ENCODE data around the gene MOB3A. TPM values are rescaled to one million over a fixed set of nuclear protein-coding genes. Genes with fewer than 3 reads are reported as not detected.

Gene MOB3A
- total RNA-seq, 2 experiments from 2014 or later, result 147 to 153 TPM

DNA sequence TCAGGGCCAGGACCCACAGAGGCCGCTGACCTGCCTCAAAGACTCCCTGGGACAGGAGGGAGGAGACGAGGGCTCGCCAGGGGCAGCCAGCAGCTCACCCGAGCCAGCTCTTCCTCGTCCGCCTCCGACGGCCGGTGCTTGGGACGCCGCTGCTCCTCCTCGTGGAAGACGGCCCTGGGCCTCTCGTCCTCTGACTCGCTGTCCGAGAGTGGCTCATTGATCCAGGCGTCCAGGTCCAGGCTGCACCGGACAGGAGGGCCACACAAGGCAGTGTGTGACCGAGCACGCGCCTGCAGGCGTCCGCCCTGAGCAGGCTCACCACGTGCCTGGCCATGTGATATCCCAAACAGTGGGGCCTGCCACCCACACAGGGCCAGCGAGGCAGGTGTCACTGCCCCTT is 20.4 kb upstream of the MOB3A start:
- DNase-seq, result no peak
- Mint-ChIP-seq H3K27ac (no peak overlapping the region), H3K4me1 (peaks cover 3% of the 10 kb centered on the region), H3K27me3 (no peaks in the 10 kb centered on the region), H3K4me3 (no peak overlapping the region), H3K36me3 (peaks cover 13% of the 10 kb centered on the region), H3K9me3 (no peaks in the 10 kb centered on the region)

GRCh38 chr19:2115911-2116426 is 19.8 kb upstream of the MOB3A start:
- Mint-ChIP-seq H3K9me3 (no peaks in the 10 kb centered on the region), H3K27me3 (no peaks in the 10 kb centered on the region), H3K4me1 (peaks cover 3% of the 10 kb centered on the region), H3K27ac (no peak overlapping the region), H3K4me3 (no peak overlapping the region), H3K36me3 (peaks cover 13% of the 10 kb centered on the region)
- no peak for DNase-seq

DNA sequence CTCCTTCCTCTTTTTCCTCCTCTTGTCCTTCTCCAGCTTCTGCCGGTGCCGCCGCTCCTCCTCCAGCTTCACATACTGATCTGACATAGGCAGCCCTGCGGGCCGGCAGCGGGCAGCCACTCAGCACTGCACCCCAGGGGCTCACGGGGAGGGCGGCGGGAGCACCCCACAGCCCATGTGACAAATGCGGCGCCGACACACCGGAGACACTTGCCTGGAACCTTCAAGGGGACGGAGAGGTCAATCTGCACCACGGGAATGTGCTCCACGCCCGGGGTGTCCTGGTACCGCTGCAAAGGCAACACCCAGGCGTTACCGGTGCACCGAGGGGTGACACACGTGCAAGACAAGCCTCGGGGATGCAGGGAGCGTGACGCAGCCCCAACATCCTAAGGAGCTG is 19.2 kb upstream of the MOB3A start:
- Mint-ChIP-seq H3K36me3 (peaks cover 13% of the 10 kb centered on the region), H3K9me3 (no peaks in the 10 kb centered on the region), H3K27me3 (no peaks in the 10 kb centered on the region)

DNA sequence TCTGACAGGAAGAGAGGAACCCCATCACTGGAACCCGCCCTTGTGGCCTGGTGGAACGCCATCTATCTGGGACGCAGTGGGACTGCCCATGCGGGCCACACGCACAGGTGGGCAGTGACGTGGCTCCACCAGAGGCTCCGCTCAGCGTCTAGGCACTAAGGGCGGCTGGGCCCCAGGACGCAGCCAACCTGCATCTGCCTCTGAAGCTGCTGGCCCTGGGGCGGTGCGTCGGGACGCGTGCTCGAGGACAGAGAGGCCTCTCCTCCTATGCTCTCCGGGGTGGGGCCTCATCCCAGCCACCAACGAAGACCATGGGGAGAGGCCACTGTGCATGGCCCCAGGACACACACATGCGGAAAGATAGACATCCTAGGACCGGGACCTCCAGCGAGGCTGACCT is 18.7 kb upstream of the MOB3A start:
- Mint-ChIP-seq H3K27me3 (no peaks in the 10 kb centered on the region), H3K4me3 (no peak overlapping the region), H3K9me3 (no peaks in the 10 kb centered on the region)

More for the DNA sequence above, 19.2 kb upstream of the MOB3A start:
- no peak for DNase-seq
- Mint-ChIP-seq H3K4me3 (no peak overlapping the region), H3K4me1 (peaks cover 3% of the 10 kb centered on the region), H3K27ac (no peak overlapping the region)

GRCh38 chr19:2114218-2114617 is 18.1 kb upstream of the MOB3A start:
- no peak overlapping the region for H3K27ac Mint-ChIP-seq
- no peaks in the 10 kb centered on the region for H3K27me3 Mint-ChIP-seq
- peaks cover 3% of the 10 kb centered on the region for H3K4me1 Mint-ChIP-seq
- no peak for DNase-seq
- H3K9me3 Mint-ChIP-seq, result no peaks in the 10 kb centered on the region
- peaks cover 11% of the 10 kb centered on the region for H3K36me3 Mint-ChIP-seq
- H3K4me3 Mint-ChIP-seq, result no peak overlapping the region

More for the DNA sequence above, 18.7 kb upstream of the MOB3A start:
- peaks cover 3% of the 10 kb centered on the region for H3K4me1 Mint-ChIP-seq
- no peak overlapping the region for H3K27ac Mint-ChIP-seq
- H3K36me3 Mint-ChIP-seq, result peaks cover 13% of the 10 kb centered on the region
- DNase-seq, result no peak

DNA sequence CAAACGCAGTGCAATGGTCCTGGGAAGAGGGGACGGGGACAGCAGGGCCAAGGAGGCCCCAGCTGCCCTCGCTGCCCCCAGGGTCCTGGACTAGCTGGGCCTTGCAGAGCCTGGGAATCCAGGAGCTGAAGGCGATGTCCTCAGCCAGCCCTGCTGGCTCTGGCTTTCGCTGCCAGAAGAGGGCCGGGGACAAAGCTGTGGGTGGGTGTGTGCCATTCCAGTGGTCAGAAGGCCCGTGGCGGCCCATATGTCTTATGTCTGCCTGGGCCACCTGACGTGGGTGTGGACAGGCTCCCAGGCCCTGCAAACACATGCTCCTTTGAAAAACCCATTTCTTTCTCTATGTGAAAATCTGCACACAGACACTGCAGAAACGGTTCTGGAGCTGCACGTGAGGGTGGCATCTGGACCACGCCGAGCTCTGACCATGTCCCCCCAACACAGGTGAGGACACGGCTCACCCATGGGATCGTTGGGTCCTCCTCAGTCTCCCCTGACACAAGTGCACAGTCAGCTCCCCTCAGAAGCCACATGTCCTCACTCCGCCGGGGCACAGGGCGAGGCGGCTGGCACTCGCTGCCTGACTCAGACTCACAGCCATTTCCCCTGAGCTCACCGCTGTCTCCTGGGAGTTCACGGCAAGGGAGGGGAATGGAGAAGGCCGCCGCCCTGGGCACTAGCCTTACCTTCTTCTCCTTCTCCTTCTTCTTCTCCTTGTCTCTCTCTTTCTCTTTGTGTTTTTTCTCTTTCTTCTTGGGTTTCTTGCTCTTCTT is 17.5 kb upstream of the MOB3A start:
- Mint-ChIP-seq H3K27me3 (no peaks in the 10 kb centered on the region), H3K4me3 (no peak overlapping the region), H3K27ac (no peak overlapping the region), H3K4me1 (peaks cover 3% of the 10 kb centered on the region), H3K36me3 (peaks cover 9% of the 10 kb centered on the region), H3K9me3 (no peaks in the 10 kb centered on the region)
- DNase-seq, result no peak

DNA sequence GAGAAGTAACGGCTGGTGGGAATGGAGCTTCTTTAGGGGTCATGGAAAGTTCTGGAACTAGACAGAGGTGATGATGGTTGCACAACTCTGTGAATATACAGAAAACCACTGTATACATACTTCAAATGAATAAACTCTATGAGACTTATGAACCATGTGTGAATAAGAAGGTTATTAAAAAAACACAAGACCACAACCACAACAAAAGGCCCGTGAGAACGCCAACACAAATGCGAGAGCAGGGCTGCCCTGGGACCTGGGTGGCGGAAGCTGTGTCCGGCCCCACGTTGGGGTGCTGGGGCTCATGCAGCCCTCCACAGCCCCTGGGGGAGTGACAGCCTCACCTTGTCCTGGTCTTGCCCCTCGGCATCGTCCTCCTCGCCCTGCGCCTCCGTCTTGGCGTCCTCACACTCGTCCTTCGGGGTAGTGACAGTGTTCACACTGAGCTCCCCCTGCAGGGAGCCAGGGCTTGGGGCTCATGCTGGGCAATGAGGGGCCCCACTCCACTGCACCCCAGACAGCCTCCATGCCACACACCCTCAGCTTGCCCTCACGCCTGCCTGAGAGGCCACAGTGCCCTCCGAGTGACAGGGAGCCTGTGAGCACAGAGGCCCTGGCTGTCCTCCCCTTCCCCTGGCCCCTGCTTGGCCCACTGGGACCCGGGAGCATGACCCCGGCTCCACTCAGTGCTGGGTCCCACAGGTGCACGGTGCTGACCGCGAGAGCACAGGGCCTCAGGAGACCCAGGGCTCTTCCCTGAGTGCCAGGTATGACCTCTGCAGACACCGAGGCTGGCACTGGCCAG is 16.6 kb upstream of the MOB3A start:
- H3K9me3 Mint-ChIP-seq, result no peaks in the 10 kb centered on the region
- peak overlapping the region; percentile 17 for H3K27ac Mint-ChIP-seq
- H3K4me3 Mint-ChIP-seq, result no peak overlapping the region
- peaks cover 3% of the 10 kb centered on the region for H3K4me1 Mint-ChIP-seq
- DNase-seq, result no peak
- H3K27me3 Mint-ChIP-seq, result no peaks in the 10 kb centered on the region
- peaks cover 14% of the 10 kb centered on the region for H3K36me3 Mint-ChIP-seq

GRCh38 chr19:2111886-2112285 is 15.8 kb upstream of the MOB3A start:
- no peak overlapping the region for H3K4me3 Mint-ChIP-seq
- DNase-seq, result no peak
- H3K27me3 Mint-ChIP-seq, result no peaks in the 10 kb centered on the region
- peaks cover 3% of the 10 kb centered on the region for H3K4me1 Mint-ChIP-seq
- H3K9me3 Mint-ChIP-seq, result no peaks in the 10 kb centered on the region
- peaks cover 17% of the 10 kb centered on the region for H3K36me3 Mint-ChIP-seq
- H3K27ac Mint-ChIP-seq, result no peak overlapping the region

- H3K36me3 Mint-ChIP-seq, result peaks cover 21% of the 10 kb centered on the region
- H3K4me1 Mint-ChIP-seq, result peaks cover 3% of the 10 kb centered on the region
- H3K4me3 Mint-ChIP-seq, result no peak overlapping the region
- no peak overlapping the region for H3K27ac Mint-ChIP-seq
- no peaks in the 10 kb centered on the region for H3K9me3 Mint-ChIP-seq
- H3K27me3 Mint-ChIP-seq, result no peaks in the 10 kb centered on the region
- DNase-seq, result no peak
Observed at GRCh38 chr19:2111425-2111824, 15.3 kb upstream of the MOB3A start.

- no peak overlapping the region for H3K4me3 Mint-ChIP-seq
- H3K9me3 Mint-ChIP-seq, result no peaks in the 10 kb centered on the region
- no peaks in the 10 kb centered on the region for H3K27me3 Mint-ChIP-seq
- H3K27ac Mint-ChIP-seq, result no peak overlapping the region
- DNase-seq, result no peak
- H3K36me3 Mint-ChIP-seq, result peaks cover 27% of the 10 kb centered on the region
- H3K4me1 Mint-ChIP-seq, result peaks cover 3% of the 10 kb centered on the region
Observed at GRCh38 chr19:2110822-2111221, 14.7 kb upstream of the MOB3A start.

- peaks cover 3% of the 10 kb centered on the region for H3K4me1 Mint-ChIP-seq
- DNase-seq, result no peak
Observed at GRCh38 chr19:2109046-2109864, 13.1 kb upstream of the MOB3A start.

GRCh38 chr19:2108251-2109016 is 12.3 kb upstream of the MOB3A start:
- H3K4me3 Mint-ChIP-seq, result no peak overlapping the region
- peaks cover 39% of the 10 kb centered on the region for H3K36me3 Mint-ChIP-seq
- peaks cover 3% of the 10 kb centered on the region for H3K4me1 Mint-ChIP-seq
- H3K27ac Mint-ChIP-seq, result peak overlapping the region; percentile 39
- H3K27me3 Mint-ChIP-seq, result no peaks in the 10 kb centered on the region
- H3K9me3 Mint-ChIP-seq, result peaks cover 11% of the 10 kb centered on the region
- DNase-seq, result no peak

More at GRCh38 chr19:2109046-2109864, 13.1 kb upstream of the MOB3A start:
- H3K9me3 Mint-ChIP-seq, result peaks cover 6% of the 10 kb centered on the region
- H3K4me3 Mint-ChIP-seq, result no peak overlapping the region
- H3K36me3 Mint-ChIP-seq, result peaks cover 36% of the 10 kb centered on the region
- H3K27ac Mint-ChIP-seq, result peak overlapping the region; percentile 8
- no peaks in the 10 kb centered on the region for H3K27me3 Mint-ChIP-seq

GRCh38 chr19:2103045-2103707 is 7.0 kb upstream of the MOB3A start:
- H3K27me3 Mint-ChIP-seq, result no peaks in the 10 kb centered on the region
- H3K4me1 Mint-ChIP-seq, result no peaks in the 10 kb centered on the region
- H3K36me3 Mint-ChIP-seq, result peaks cover 42% of the 10 kb centered on the region

More at GRCh38 chr19:2103045-2103707, 7.0 kb upstream of the MOB3A start:
- no peak for DNase-seq
- Mint-ChIP-seq H3K27ac (no peak overlapping the region), H3K9me3 (peaks cover 11% of the 10 kb centered on the region), H3K4me3 (no peak overlapping the region)
